ENCODE data around the gene NCAM1.

Gene NCAM1

GRCh38 chr11:112929432-112929831 lies 31.8 kb upstream of the NCAM1 start:
- Histone ChIP-seq H2AK5ac (ENCODE audit: low read length) (no peak overlapping the region), H2BK15ac (replicated peaks; ENCODE audit: low read depth) (no peak overlapping the region), H3K4me3 (ENCODE audit: low read length) (no peak overlapping the region), H3K4me2 (ENCODE audit: low read length) (no peak overlapping the region), H3K18ac (ENCODE audit: low read length) (no peak overlapping the region), H3K79me2 (ENCODE audit: control insufficient read depth, insufficient read depth, low read length) (no peaks in the 10 kb centered on the region), H2BK120ac (ENCODE audit: low read depth, low read length) (no peak overlapping the region), H3K36me3 (ENCODE audit: control insufficient read depth, insufficient read depth, low read length) (no peaks in the 10 kb centered on the region), H3K56ac (ENCODE audit: low read length) (no peak overlapping the region), H3K27me3 (ENCODE audit: insufficient read depth, low read length, poor library complexity) (no peaks in the 10 kb centered on the region), H3K23ac (ENCODE audit: low read length) (no peak overlapping the region), H3K4ac (ENCODE audit: low read depth, low read length) (no peak overlapping the region), H4K8ac (ENCODE audit: low read depth, low read length) (no peak overlapping the region), H3K27ac (ENCODE audit: low read depth, low read length) (no peak overlapping the region), H2BK5ac (ENCODE audit: low read length) (no peak overlapping the region), H3K79me1 (ENCODE audit: low read length) (no peaks in the 10 kb centered on the region), H4K5ac (ENCODE audit: low read length) (no peak overlapping the region), H3K9ac (ENCODE audit: low read length) (no peak overlapping the region), H3K4me1 (ENCODE audit: control insufficient read depth, low read depth, low read length) (no peaks in the 10 kb centered on the region)
- DNase-seq: no peak
- no CpG with 5 or more reads among the region's 4 CpGs for WGBS (ENCODE audit: extremely low coverage, insufficient coverage, low lambda C conversion rate)

GRCh38 chr11:112931703-112932102 lies 29.5 kb upstream of the NCAM1 start:
- WGBS (ENCODE audit: extremely low coverage, insufficient coverage, low lambda C conversion rate): no CpG with 5 or more reads among the region's 4 CpGs
- no peaks in the 10 kb centered on the region for H3K79me1 ChIP-seq (ENCODE audit: low read length)
- no peak for DNase-seq
- no peak overlapping the region for H3K4me2 ChIP-seq (ENCODE audit: low read length)
- no peak overlapping the region for H3K18ac ChIP-seq (ENCODE audit: low read length)
- no peak overlapping the region for H4K5ac ChIP-seq (ENCODE audit: low read length)
- no peak overlapping the region for H4K8ac ChIP-seq (ENCODE audit: low read depth, low read length)
- no peaks in the 10 kb centered on the region for H3K4me1 ChIP-seq (ENCODE audit: control insufficient read depth, low read depth, low read length)
- H2BK5ac ChIP-seq (ENCODE audit: low read length): no peak overlapping the region
- no peak overlapping the region for H2BK120ac ChIP-seq (ENCODE audit: low read depth, low read length)
- H3K9ac ChIP-seq (ENCODE audit: low read length): no peak overlapping the region
- no peak overlapping the region for H2AK5ac ChIP-seq (ENCODE audit: low read length)
- no peak overlapping the region for H3K4ac ChIP-seq (ENCODE audit: low read depth, low read length)
- no peak overlapping the region for H3K4me3 ChIP-seq (ENCODE audit: low read length)
- H3K56ac ChIP-seq (ENCODE audit: low read length): no peak overlapping the region
- no peaks in the 10 kb centered on the region for H3K79me2 ChIP-seq (ENCODE audit: control insufficient read depth, insufficient read depth, low read length)
- H3K27me3 ChIP-seq (ENCODE audit: insufficient read depth, low read length, poor library complexity): no peaks in the 10 kb centered on the region
- H3K27ac ChIP-seq (ENCODE audit: low read depth, low read length): no peak overlapping the region
- no peak overlapping the region for H3K23ac ChIP-seq (ENCODE audit: low read length)
- no peaks in the 10 kb centered on the region for H3K36me3 ChIP-seq (ENCODE audit: control insufficient read depth, insufficient read depth, low read length)
- H2BK15ac ChIP-seq (replicated peaks; ENCODE audit: low read depth): no peak overlapping the region

GRCh38 chr11:112932593-112932992 lies 28.6 kb upstream of the NCAM1 start:
- no peaks in the 10 kb centered on the region for H3K36me3 ChIP-seq (ENCODE audit: control insufficient read depth, insufficient read depth, low read length)
- H3K79me2 ChIP-seq (ENCODE audit: control insufficient read depth, insufficient read depth, low read length): no peaks in the 10 kb centered on the region
- H3K4ac ChIP-seq (ENCODE audit: low read depth, low read length): no peak overlapping the region
- no peaks in the 10 kb centered on the region for H3K27me3 ChIP-seq (ENCODE audit: insufficient read depth, low read length, poor library complexity)
- no peaks in the 10 kb centered on the region for H3K79me1 ChIP-seq (ENCODE audit: low read length)
- no peak overlapping the region for H3K4me3 ChIP-seq (ENCODE audit: low read length)
- no peak overlapping the region for H3K23ac ChIP-seq (ENCODE audit: low read length)
- H3K27ac ChIP-seq (ENCODE audit: low read depth, low read length): no peak overlapping the region
- H4K5ac ChIP-seq (ENCODE audit: low read length): no peak overlapping the region
- no CpG with 5 or more reads among the region's 4 CpGs for WGBS (ENCODE audit: extremely low coverage, insufficient coverage, low lambda C conversion rate)
- H3K9ac ChIP-seq (ENCODE audit: low read length): no peak overlapping the region
- no peak overlapping the region for H2BK120ac ChIP-seq (ENCODE audit: low read depth, low read length)
- no peak overlapping the region for H3K18ac ChIP-seq (ENCODE audit: low read length)
- DNase-seq: no peak
- no peak overlapping the region for H3K4me2 ChIP-seq (ENCODE audit: low read length)
- no peak overlapping the region for H2BK5ac ChIP-seq (ENCODE audit: low read length)
- H3K4me1 ChIP-seq (ENCODE audit: control insufficient read depth, low read depth, low read length): no peaks in the 10 kb centered on the region
- no peak overlapping the region for H4K8ac ChIP-seq (ENCODE audit: low read depth, low read length)
- no peak overlapping the region for H2AK5ac ChIP-seq (ENCODE audit: low read length)
- no peak overlapping the region for H3K56ac ChIP-seq (ENCODE audit: low read length)
- no peak overlapping the region for H2BK15ac ChIP-seq (replicated peaks; ENCODE audit: low read depth)

- no CpG with 5 or more reads among the region's 3 CpGs for WGBS (ENCODE audit: extremely low coverage, insufficient coverage, low lambda C conversion rate)
- H3K18ac ChIP-seq (ENCODE audit: low read length): no peak overlapping the region
- no peak overlapping the region for H4K8ac ChIP-seq (ENCODE audit: low read depth, low read length)
- H2BK15ac ChIP-seq (replicated peaks; ENCODE audit: low read depth): no peak overlapping the region
- H3K27me3 ChIP-seq (ENCODE audit: insufficient read depth, low read length, poor library complexity): no peaks in the 10 kb centered on the region
- H3K4ac ChIP-seq (ENCODE audit: low read depth, low read length): no peak overlapping the region
- H2BK5ac ChIP-seq (ENCODE audit: low read length): no peak overlapping the region
- H2BK120ac ChIP-seq (ENCODE audit: low read depth, low read length): no peak overlapping the region
- no peaks in the 10 kb centered on the region for H3K79me1 ChIP-seq (ENCODE audit: low read length)
- H3K56ac ChIP-seq (ENCODE audit: low read length): no peak overlapping the region
- no peak overlapping the region for H2AK5ac ChIP-seq (ENCODE audit: low read length)
- no peaks in the 10 kb centered on the region for H3K4me1 ChIP-seq (ENCODE audit: control insufficient read depth, low read depth, low read length)
- H3K36me3 ChIP-seq (ENCODE audit: control insufficient read depth, insufficient read depth, low read length): no peaks in the 10 kb centered on the region
- H3K23ac ChIP-seq (ENCODE audit: low read length): no peak overlapping the region
- no peak overlapping the region for H3K9ac ChIP-seq (ENCODE audit: low read length)
- no peak overlapping the region for H4K5ac ChIP-seq (ENCODE audit: low read length)
- DNase-seq: no peak
- no peak overlapping the region for H3K4me3 ChIP-seq (ENCODE audit: low read length)
- no peak overlapping the region for H3K27ac ChIP-seq (ENCODE audit: low read depth, low read length)
- no peaks in the 10 kb centered on the region for H3K79me2 ChIP-seq (ENCODE audit: control insufficient read depth, insufficient read depth, low read length)
- no peak overlapping the region for H3K4me2 ChIP-seq (ENCODE audit: low read length)
These were observed 27.2 kb upstream of the NCAM1 start for GRCh38 chr11:112933970-112934369.

- Histone ChIP-seq H3K56ac (ENCODE audit: low read length) (no peak overlapping the region), H3K36me3 (ENCODE audit: control insufficient read depth, insufficient read depth, low read length) (no peaks in the 10 kb centered on the region), H3K4me3 (ENCODE audit: low read length) (no peak overlapping the region), H3K9ac (ENCODE audit: low read length) (no peak overlapping the region), H3K23ac (ENCODE audit: low read length) (no peak overlapping the region), H2BK5ac (ENCODE audit: low read length) (no peak overlapping the region), H3K4me1 (ENCODE audit: control insufficient read depth, low read depth, low read length) (no peaks in the 10 kb centered on the region), H3K4me2 (ENCODE audit: low read length) (no peak overlapping the region), H3K27me3 (ENCODE audit: insufficient read depth, low read length, poor library complexity) (no peaks in the 10 kb centered on the region), H3K18ac (ENCODE audit: low read length) (no peak overlapping the region), H3K4ac (ENCODE audit: low read depth, low read length) (no peak overlapping the region), H2BK15ac (replicated peaks; ENCODE audit: low read depth) (no peak overlapping the region), H3K79me2 (ENCODE audit: control insufficient read depth, insufficient read depth, low read length) (no peaks in the 10 kb centered on the region), H4K8ac (ENCODE audit: low read depth, low read length) (no peak overlapping the region), H3K79me1 (ENCODE audit: low read length) (no peaks in the 10 kb centered on the region), H2BK120ac (ENCODE audit: low read depth, low read length) (no peak overlapping the region), H3K27ac (ENCODE audit: low read depth, low read length) (no peak overlapping the region), H2AK5ac (ENCODE audit: low read length) (no peak overlapping the region), H4K5ac (ENCODE audit: low read length) (no peak overlapping the region)
- DNase-seq: no peak
- no CpG with 5 or more reads among the region's 2 CpGs for WGBS (ENCODE audit: extremely low coverage, insufficient coverage, low lambda C conversion rate)
These were observed 20.1 kb upstream of the NCAM1 start for GRCh38 chr11:112941104-112941503.

- H3K4ac ChIP-seq (ENCODE audit: low read depth, low read length): peak overlapping the region; percentile 36
- no peak overlapping the region for H2BK5ac ChIP-seq (ENCODE audit: low read length)
- H3K56ac ChIP-seq (ENCODE audit: low read length): no peak overlapping the region
- H3K9ac ChIP-seq (ENCODE audit: low read length): no peak overlapping the region
- H4K8ac ChIP-seq (ENCODE audit: low read depth, low read length): no peak overlapping the region
- no peak for DNase-seq
- H3K4me2 ChIP-seq (ENCODE audit: low read length): no peak overlapping the region
- H2BK120ac ChIP-seq (ENCODE audit: low read depth, low read length): no peak overlapping the region
- no CpG with 5 or more reads among the region's 7 CpGs for WGBS (ENCODE audit: extremely low coverage, insufficient coverage, low lambda C conversion rate)
- no peak overlapping the region for H2AK5ac ChIP-seq (ENCODE audit: low read length)
- no peak overlapping the region for H4K5ac ChIP-seq (ENCODE audit: low read length)
- no peak overlapping the region for H2BK15ac ChIP-seq (replicated peaks; ENCODE audit: low read depth)
- no peaks in the 10 kb centered on the region for H3K79me2 ChIP-seq (ENCODE audit: control insufficient read depth, insufficient read depth, low read length)
- H3K27me3 ChIP-seq (ENCODE audit: insufficient read depth, low read length, poor library complexity): no peaks in the 10 kb centered on the region
- no peak overlapping the region for H3K4me3 ChIP-seq (ENCODE audit: low read length)
- H3K18ac ChIP-seq (ENCODE audit: low read length): no peak overlapping the region
- H3K23ac ChIP-seq (ENCODE audit: low read length): no peak overlapping the region
- no peaks in the 10 kb centered on the region for H3K4me1 ChIP-seq (ENCODE audit: control insufficient read depth, low read depth, low read length)
- H3K27ac ChIP-seq (ENCODE audit: low read depth, low read length): no peak overlapping the region
- H3K79me1 ChIP-seq (ENCODE audit: low read length): no peaks in the 10 kb centered on the region
- H3K36me3 ChIP-seq (ENCODE audit: control insufficient read depth, insufficient read depth, low read length): no peaks in the 10 kb centered on the region
These were observed 18.1 kb upstream of the NCAM1 start for GRCh38 chr11:112942966-112943643.

Data from mesendoderm (in vitro differentiated cells).